NCI-H82 (cell line): ENCODE measurements around the gene C3orf49.

ENCODE experiments used
- DNase-seq: peaks from one replicate; lab custom pipeline; 2025; lab: John Stamatoyannopoulos, UW

Gene C3orf49

GRCh38 chr3:63886858-63887257 lies 67.8 kb downstream of the C3orf49 start:
- DNase-seq, result no peak

DNA sequence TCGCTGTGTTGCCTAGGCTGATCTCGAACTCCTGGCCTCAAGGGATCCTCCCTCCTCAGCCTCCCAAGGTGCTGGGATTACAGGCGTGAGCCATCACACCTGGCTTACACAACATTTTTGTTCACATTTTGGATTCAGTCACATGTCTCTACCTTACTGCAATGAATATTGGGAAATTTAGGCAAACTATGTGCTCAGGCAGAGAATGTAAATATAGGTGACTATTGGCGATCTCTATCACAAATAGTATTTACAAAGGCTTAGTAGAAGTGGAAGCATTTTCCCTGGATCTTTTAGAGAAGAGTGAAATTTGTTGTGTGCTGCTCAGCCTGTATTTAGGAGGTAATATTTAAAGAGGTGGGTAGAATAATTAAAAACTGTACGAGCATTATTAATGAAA lies 72.4 kb downstream of the C3orf49 start:
- no peak for DNase-seq

DNA sequence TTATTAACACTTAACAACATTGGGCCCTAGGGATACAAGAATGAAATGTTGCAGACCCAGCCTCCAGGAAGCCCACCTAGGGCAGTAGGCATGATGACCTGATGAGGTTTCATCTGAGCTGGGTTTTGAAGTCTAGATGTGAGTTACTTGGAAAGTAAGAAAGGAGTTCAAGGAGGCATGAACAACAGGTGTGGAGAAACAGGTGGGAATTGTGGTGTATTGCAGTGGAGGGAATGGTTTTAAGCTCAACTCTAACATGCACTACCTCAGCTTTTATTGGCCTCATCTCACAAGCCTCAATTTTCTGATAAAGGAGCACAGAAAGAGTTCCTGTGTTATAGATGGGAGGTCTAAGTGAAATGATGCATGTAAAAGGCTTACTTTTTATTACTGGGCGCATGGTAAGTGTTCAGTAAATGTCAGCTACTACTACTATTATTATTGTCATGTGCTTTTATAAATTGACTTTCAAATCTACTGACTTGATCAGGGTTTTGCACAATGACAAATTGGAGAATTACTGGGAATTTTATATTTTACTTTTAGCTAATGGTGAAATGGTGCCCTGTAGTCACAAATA lies 73.8 kb downstream of the C3orf49 start:
- DNase-seq, result no peak

GRCh38 chr3:63895422-63896189 lies 76.5 kb downstream of the C3orf49 start:
- peak; percentile 6 for DNase-seq

GRCh38 chr3:63896332-63897030 lies 77.4 kb downstream of the C3orf49 start:
- DNase-seq, result peak; percentile 61
